GM20000 (cell line): ENCODE data around the gene RRP8.

Experiments
- DNase-seq: peaks from one replicate; pipeline ENCODE4 v3.0.0; 2012; ENCODE audit warnings: low spot score
- CTCF ChIP-seq: IDR thresholded peaks from 2 replicates; pipeline ENCODE4 v1.5.1; 2012; ENCODE audit warnings: mild to moderate bottlenecking, control low read depth; ENCODE audit errors: extremely low read depth, missing control alignments

Gene RRP8

GRCh38 chr11:6646918-6647679, 43.7 kb upstream of the RRP8 start:
- no peak for TF ChIP-seq CTCF
- DNase-seq, result peak; percentile 81

GRCh38 chr11:6646576-6646917, 43.1 kb upstream of the RRP8 start:
- no peak for TF ChIP-seq CTCF
- no peak for DNase-seq

GRCh38 chr11:6646071-6646470, 42.7 kb upstream of the RRP8 start:
- DNase-seq, result no peak

GRCh38 chr11:6642957-6643356, 39.5 kb upstream of the RRP8 start:
- no peak for TF ChIP-seq CTCF
- DNase-seq, result no peak

More at GRCh38 chr11:6646071-6646470, 42.7 kb upstream of the RRP8 start:
- no peak for TF ChIP-seq CTCF

- DNase-seq, result no peak
- TF ChIP-seq CTCF, result no peak
Observed at GRCh38 chr11:6640985-6641701, 37.7 kb upstream of the RRP8 start.

- DNase-seq, result no peak
- TF ChIP-seq CTCF, result no peak
Observed at GRCh38 chr11:6640036-6640984, 36.9 kb upstream of the RRP8 start.
